HG03575 (cell line): ENCODE measurements around the gene PRG3.

ENCODE experiments used
- ATAC-seq: cut with Tn5 transposase; IDR thresholded peaks from one replicate; pipeline ENCODE4 v1.9.1; 2021; ENCODE audit not compliant: unreplicated experiment, insufficient number of reproducible peaks, low FRiP score; ENCODE audit errors: extremely low read depth

Gene PRG3

GRCh38 chr11:57392763-57393105 lies 11.8 kb upstream of the PRG3 start:
- no peak for ATAC-seq

- no peak for ATAC-seq
Measured at GRCh38 chr11:57392066-57392762, 11.3 kb upstream of the PRG3 start.

- no peak for ATAC-seq
Measured at GRCh38 chr11:57391539-57391938, 10.6 kb upstream of the PRG3 start.

- ATAC-seq: no peak
Measured at GRCh38 chr11:57391111-57391510, 10.2 kb upstream of the PRG3 start.

- ATAC-seq: no peak
Measured at GRCh38 chr11:57390535-57390934, 9.6 kb upstream of the PRG3 start, which contains the start of gene PRG2. Gene PRG2, minus strand, starts transcription at chr11:57390650. Its CDS starts 706 bp downstream, at chr11:57389944.

GRCh38 chr11:57387289-57388030 lies 6.5 kb upstream of the PRG3 start:
- ATAC-seq: no peak

GRCh38 chr11:57386178-57386940 lies 5.4 kb upstream of the PRG3 start:
- ATAC-seq: no peak

- ATAC-seq: no peak
Measured at GRCh38 chr11:57379732-57380131, 1.2 kb downstream of the PRG3 start.

- no peak for ATAC-seq
Measured at GRCh38 chr11:57378186-57378585, 2.8 kb downstream of the PRG3 start.

GRCh38 chr11:57377107-57377506 lies 3.8 kb downstream of the PRG3 start:
- ATAC-seq: no peak

GRCh38 chr11:57376095-57377090 lies 4.6 kb downstream of the PRG3 start:
- ATAC-seq: no peak

GRCh38 chr11:57375490-57375889 lies 5.5 kb downstream of the PRG3 start:
- ATAC-seq: no peak

GRCh38 chr11:57374966-57375365 lies 6.0 kb downstream of the PRG3 start:
- ATAC-seq: no peak

- ATAC-seq: no peak
Measured at GRCh38 chr11:57373146-57373545, 7.8 kb downstream of the PRG3 start.

- ATAC-seq: no peak
Measured at GRCh38 chr11:57370941-57371340, 10.0 kb downstream of the PRG3 start.

- no peak for ATAC-seq
Measured at GRCh38 chr11:57370251-57370650, 10.7 kb downstream of the PRG3 start.

GRCh38 chr11:57368845-57369232 lies 12.1 kb downstream of the PRG3 start:
- no peak for ATAC-seq

- no peak for ATAC-seq
Measured at GRCh38 chr11:57368106-57368844, 12.7 kb downstream of the PRG3 start.
